Measurements from ENCODE around the gene HARS2. TPM values are rescaled to one million over a fixed set of nuclear protein-coding genes. Genes with fewer than 3 reads are reported as not detected.
A peak's percentile ranks its signal among the peaks of the same experiment; 100 is the strongest.

HARS2 gene
- total RNA-seq, 4 donors from 2014 or later = 29.3 to 31.8 (median 30.1) TPM

DNA sequence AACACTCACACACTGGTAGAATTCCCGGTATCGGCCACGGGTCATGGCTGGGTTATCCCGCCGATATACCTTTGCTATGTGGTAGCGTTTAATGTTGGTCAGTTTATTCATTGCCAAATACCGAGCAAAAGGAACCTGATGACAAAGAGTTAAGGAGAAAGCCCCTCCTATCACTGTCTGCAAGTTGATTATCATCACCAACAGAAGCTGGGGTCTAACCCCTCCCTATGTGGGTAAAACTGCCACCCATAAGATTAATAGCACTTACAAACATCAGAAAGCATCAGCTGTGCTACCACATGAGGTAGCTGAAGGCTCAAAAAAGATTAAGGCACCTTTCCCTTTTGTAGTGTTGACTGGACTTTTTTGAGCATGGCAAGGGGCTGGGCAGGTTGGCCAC is 12.3 kb upstream of the HARS2 start:
- Histone ChIP-seq H3K4me3 (replicated peaks in 1 of 3) (no peak overlapping the region), H3K27ac (no peak overlapping the region), H3K4me1 (no peaks in the 10 kb centered on the region), H3K27me3 (no peaks in the 10 kb centered on the region), H3K36me3 (peaks cover 38 to 44% of the 10 kb centered on the region in 2 donors), H3K9me3 (no peaks in the 10 kb centered on the region)
- intact Hi-C loops (cut with DNase I) = no loop called here
- TF ChIP-seq POLR2A (IDR thresholded peaks at IDR 0.05) = no peak
- TF ChIP-seq, protein P1, sequence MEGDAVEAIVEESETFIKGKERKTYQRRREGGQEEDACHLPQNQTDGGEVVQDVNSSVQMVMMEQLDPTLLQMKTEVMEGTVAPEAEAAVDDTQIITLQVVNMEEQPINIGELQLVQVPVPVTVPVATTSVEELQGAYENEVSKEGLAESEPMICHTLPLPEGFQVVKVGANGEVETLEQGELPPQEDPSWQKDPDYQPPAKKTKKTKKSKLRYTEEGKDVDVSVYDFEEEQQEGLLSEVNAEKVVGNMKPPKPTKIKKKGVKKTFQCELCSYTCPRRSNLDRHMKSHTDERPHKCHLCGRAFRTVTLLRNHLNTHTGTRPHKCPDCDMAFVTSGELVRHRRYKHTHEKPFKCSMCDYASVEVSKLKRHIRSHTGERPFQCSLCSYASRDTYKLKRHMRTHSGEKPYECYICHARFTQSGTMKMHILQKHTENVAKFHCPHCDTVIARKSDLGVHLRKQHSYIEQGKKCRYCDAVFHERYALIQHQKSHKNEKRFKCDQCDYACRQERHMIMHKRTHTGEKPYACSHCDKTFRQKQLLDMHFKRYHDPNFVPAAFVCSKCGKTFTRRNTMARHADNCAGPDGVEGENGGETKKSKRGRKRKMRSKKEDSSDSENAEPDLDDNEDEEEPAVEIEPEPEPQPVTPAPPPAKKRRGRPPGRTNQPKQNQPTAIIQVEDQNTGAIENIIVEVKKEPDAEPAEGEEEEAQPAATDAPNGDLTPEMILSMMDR (IDR thresholded peaks at IDR 0.05) = no peak
- DNase-seq = no peak
- 95 to 98% methylated on average over 7 of the region's 7 CpGs for WGBS, 2 donors

DNA sequence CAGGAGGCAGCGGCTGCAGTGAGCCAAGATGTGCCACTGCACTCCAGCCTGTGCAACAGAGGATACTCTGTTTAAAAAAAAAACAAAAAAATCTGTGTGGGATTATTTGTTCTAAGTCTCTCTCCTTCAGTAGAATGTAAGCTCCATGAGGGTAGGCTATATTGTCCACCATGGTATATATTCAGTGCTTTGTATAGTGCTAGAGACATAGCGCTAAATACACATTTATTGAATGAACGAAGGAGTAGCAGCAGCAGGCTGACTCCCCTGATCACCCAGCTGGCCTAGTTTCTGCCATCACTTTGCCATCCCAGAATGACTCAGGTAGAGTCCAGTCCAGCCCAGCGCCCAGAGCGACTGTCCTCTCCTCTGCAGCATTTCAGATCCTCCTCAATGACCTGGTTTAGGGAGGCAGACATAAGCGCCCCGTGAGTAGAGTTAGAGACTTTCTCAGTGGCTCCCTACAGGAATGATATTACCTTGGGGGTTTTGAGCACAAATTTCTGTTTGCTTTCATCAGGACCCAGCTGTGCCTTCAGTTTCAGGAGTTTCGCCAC is 801 bp upstream of the HARS2 start:
- Histone ChIP-seq H3K27ac (peak overlapping the region in 2 of 3 donors; percentile 69 to 77), H3K36me3 (peaks cover 25 to 34% of the 10 kb centered on the region in 2 donors), H3K27me3 (no peaks in the 10 kb centered on the region), H3K4me1 (peaks cover 15% of the 10 kb centered on the region in 2 donors), H3K9me3 (no peaks in the 10 kb centered on the region), H3K4me3 (replicated peaks in 1 of 3) (peak overlapping the region; percentile 12 to 58 (median 45))
- no peak for DNase-seq
- TF ChIP-seq POLR2A (IDR thresholded peaks at IDR 0.05) = no peak
- intact Hi-C loops (cut with DNase I) = loop anchor here (10.0 kb wide), 1 partner anchor 446 kb away; no protein-coding TSS in a partner anchor
- 47 to 58% methylated on average over 8 of the region's 8 CpGs for WGBS, 2 donors

DNA sequence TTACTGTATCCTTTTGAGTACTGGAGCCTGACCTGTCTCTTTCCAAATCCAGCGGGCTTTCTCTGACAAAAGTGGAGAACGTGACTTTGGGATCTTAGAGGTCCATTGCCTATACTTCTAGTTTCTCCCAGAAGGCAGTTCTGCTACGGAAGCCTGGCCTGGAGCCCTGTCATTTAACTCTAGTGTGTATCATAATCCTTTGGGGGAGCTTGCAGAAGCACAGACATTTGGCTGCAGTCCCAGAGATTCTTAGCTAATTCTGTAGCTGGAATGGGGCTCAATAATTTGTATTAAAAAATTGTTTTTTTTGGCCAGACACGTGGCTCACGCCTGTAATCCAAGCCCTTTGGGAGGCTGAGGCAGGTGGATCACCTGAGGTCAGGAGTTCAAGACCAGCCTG is 3.0 kb downstream of the HARS2 start:
- H3K9me3 ChIP-seq = no peaks in the 10 kb centered on the region
- no peak for TF ChIP-seq POLR2A (IDR thresholded peaks at IDR 0.05)
- TF ChIP-seq, protein P1 (IDR thresholded peaks at IDR 0.05) = no peak
- no peaks in the 10 kb centered on the region for H3K27me3 ChIP-seq
- no peak for DNase-seq
- peaks cover 53 to 57% of the 10 kb centered on the region in 2 donors for H3K36me3 ChIP-seq
- intact Hi-C loops (cut with DNase I) = loop anchor here (10.0 kb wide), 1 partner anchor 449 kb away; no protein-coding TSS in a partner anchor
- 75 to 81% methylated on average over 5 of the region's 5 CpGs for WGBS, 2 donors
- no peak overlapping the region for H3K4me3 ChIP-seq (replicated peaks in 1 of 3)
- no peak overlapping the region for H3K27ac ChIP-seq
- peaks cover 15% of the 10 kb centered on the region in 2 donors for H3K4me1 ChIP-seq

DNA sequence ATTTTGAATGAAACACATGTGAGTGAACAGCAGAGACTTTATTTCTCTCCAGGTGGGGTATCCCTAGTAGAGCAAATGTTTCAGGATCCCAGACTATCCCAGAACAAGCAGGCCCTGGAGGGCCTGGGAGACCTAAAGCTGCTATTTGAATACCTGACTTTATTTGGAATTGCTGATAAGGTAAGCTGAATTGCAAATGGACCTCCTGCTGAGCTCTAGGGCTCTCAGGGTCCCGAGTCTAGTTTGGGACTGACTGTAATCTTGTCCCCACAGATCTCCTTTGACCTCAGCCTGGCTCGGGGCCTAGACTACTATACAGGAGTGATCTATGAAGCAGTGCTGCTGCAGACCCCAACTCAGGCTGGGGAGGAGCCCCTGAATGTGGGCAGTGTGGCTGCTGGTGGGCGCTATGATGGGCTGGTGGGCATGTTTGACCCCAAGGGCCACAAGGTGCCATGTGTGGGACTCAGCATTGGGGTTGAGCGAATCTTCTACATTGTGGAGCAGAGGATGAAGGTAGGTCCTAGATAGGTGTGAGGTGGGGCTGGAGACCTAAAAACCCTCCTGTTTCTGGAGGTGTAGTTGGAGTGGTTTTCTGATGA is 5.7 kb downstream of the HARS2 start:
- DNase-seq = no peak
- peaks cover 53 to 57% of the 10 kb centered on the region in 2 donors for H3K36me3 ChIP-seq
- WGBS, 2 donors = 83 to 84% methylated on average over 4 of the region's 4 CpGs
- no peak overlapping the region for H3K4me3 ChIP-seq (replicated peaks in 1 of 3)
- H3K9me3 ChIP-seq = no peaks in the 10 kb centered on the region
- peaks cover 17 to 18% of the 10 kb centered on the region in 2 donors for H3K4me1 ChIP-seq
- intact Hi-C loops (cut with DNase I) = loop anchor here (10.0 kb wide), 1 partner anchor 452 kb away; no protein-coding TSS in a partner anchor
- no peaks in the 10 kb centered on the region for H3K27me3 ChIP-seq
- TF ChIP-seq, protein P1 (IDR thresholded peaks at IDR 0.05) = no peak
- no peak for TF ChIP-seq POLR2A (IDR thresholded peaks at IDR 0.05)
- no peak overlapping the region for H3K27ac ChIP-seq

DNA sequence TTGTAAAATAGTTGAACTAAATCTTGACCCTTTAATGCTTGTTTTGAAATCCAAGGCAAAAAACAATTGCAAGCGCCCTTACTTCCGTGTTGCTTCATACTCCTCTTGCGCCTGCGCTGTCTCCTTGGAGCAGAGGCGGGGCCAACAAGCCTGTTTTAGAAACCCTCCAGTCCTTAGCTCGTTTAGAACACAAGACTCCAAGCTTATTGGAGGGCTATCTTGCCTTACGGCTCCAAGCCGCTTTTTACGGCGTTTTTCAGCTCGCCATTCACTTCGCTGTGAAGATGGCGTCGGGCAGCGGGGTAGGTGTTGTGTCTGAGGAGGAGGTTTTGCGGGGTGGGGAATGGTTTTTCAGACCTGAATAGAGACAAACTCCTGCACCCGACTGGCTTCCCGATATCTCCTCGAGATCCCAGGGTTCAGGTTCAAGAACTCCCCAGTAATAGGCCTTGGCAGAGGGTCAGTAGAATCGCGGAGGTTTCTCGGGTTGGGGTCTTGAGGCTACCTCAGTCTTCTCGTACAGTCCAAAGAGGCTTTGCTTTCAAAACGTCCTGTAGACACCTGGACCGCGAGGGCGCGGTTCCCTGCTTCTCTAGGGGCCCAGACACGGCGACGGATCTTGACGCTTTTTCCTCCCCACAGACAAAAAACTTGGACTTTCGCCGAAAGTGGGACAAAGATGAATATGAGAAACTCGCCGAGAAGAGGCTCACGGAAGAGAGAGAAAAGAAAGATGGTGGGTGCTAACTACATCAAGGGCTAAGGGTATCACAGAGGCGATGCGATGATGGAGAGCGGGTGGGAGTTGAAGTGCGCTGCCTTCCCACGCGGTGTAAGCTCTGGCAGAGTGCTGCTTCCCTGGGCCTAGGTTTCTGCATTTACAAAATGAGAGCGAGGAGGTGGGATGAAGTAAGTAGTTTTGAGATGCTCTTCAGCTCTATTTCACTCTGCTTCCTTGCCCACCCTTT is 9.2 kb downstream of the HARS2 start, which contains the start of gene ZMAT2:
ZMAT2 (plus strand) TSS at position 271 of the 968 bp plus-strand sequence; CDS start at position 285, 14 bp downstream.
- peaks cover 66 to 68% of the 10 kb centered on the region in 2 donors for H3K36me3 ChIP-seq
- 1 to 2% methylated on average over 44 of the region's 44 CpGs for WGBS, 2 donors
- H3K27me3 ChIP-seq = no peaks in the 10 kb centered on the region
- TF ChIP-seq POLR2A (IDR thresholded peaks at IDR 0.05) = peak in 1 of 2 donors; percentile 64
- TF ChIP-seq, protein P1 (IDR thresholded peaks at IDR 0.05) = no peak
- H3K9me3 ChIP-seq = no peaks in the 10 kb centered on the region
- intact Hi-C loops (cut with DNase I) = no loop called here
- H3K4me1 ChIP-seq = peaks cover 8 to 13% of the 10 kb centered on the region in 2 donors
- peak; percentile 97 to 98 for DNase-seq
- peak within 1 kb of the TSS in 2 of 3 donors; percentile 19 to 47 for H3K27ac ChIP-seq
- peak within 1 kb of the TSS; percentile 60 to 83 (median 74) for H3K4me3 ChIP-seq (replicated peaks in 1 of 3)
